ENCODE measurements around the gene LRRC47. TPM values are rescaled to one million over a fixed set of nuclear protein-coding genes. Genes with fewer than 3 reads are reported as not detected.

Gene LRRC47
- total RNA-seq, 1 experiment from 2014 or later: 65.1 TPM

DNA sequence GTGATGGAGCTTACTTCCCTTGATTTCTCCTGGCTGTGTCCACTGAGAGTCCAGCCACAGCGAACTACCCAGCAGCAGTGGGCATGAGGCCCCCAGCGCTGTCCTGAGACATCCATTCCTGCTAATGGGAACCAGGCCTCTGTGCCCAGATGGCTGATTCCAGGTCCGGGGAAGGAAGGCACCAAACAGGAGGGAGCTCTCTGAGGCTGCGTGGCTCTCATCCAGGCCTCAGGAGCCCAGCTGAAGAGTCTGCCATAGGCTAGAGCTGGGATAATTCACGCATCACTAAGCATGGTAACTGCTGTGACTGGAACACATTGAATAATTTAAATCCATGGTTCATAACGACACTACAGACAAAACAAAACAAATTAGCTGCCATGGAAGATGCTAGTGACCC is 24.7 kb upstream of the LRRC47 start:
- Mint-ChIP-seq H3K27ac (no peak overlapping the region; a peak in 1 of 7 replicates), H3K4me1 (0 out of 4 replicates have a peak, but pooled peaks cover 0 to 2% of the 10 kb centered on the region in 2 experiments), H3K4me3 (no peak overlapping the region), H3K27me3 (ENCODE audit: low read depth) (no peaks in the 10 kb centered on the region; the same call in 1 of the 2 replicates), H3K9me3 (no peaks in the 10 kb centered on the region), H3K36me3 (ENCODE audit: insufficient read depth in 1 of 3, low read depth in 3 of 3) (peaks cover 7 to 35% (median 17%) of the 10 kb centered on the region in 3 experiments; a peak in 6 of 7 replicates)
- no peak overlapping the region for H3K56ac ChIP-seq (ENCODE audit: insufficient read length, low read depth, low read length)
- no peaks in the 10 kb centered on the region for H3K79me2 ChIP-seq (ENCODE audit: insufficient read depth, low read length)
- H2BK5ac ChIP-seq (ENCODE audit: insufficient read length, low read length): no peak overlapping the region
- H2BK12ac ChIP-seq (ENCODE audit: insufficient read length, low read depth, low read length): no peak overlapping the region
- no peak overlapping the region for H4K8ac ChIP-seq (replicated peaks; ENCODE audit: insufficient read length, low read depth, low read length)
- no peak overlapping the region for H3K18ac ChIP-seq (ENCODE audit: insufficient read length, low read depth, low read length)
- no peaks in the 10 kb centered on the region for H4K20me1 ChIP-seq (ENCODE audit: control insufficient read depth, insufficient read depth, insufficient read length)
- H3K9me3 ChIP-seq (ENCODE audit: control insufficient read depth, low read depth, low read length): no peaks in the 10 kb centered on the region
- no peaks in the 10 kb centered on the region for H3K79me1 ChIP-seq (ENCODE audit: insufficient read depth, low read depth, low read length, poor library complexity, severe bottlenecking)
- no peak overlapping the region for H3K23ac ChIP-seq (ENCODE audit: insufficient read length, low read depth, low read length)
- no peaks in the 10 kb centered on the region for H3K23me2 ChIP-seq (ENCODE audit: insufficient read length, low read depth, low read length, poor library complexity, severe bottlenecking)
- H2BK15ac ChIP-seq (ENCODE audit: low read depth, low read length): no peak overlapping the region
- no peak overlapping the region for H3K9ac ChIP-seq (ENCODE audit: extremely low read depth, insufficient read length, low read length)
- H3K4ac ChIP-seq (ENCODE audit: low read depth, low read length): no peak overlapping the region
- WGBS (ENCODE audit: extremely low coverage, insufficient read length, low lambda C conversion rate): no CpG with 5 or more reads among the region's 6 CpGs
- no peak overlapping the region for H3K14ac ChIP-seq (ENCODE audit: insufficient read depth, low read length)
- no peak overlapping the region for H2AK5ac ChIP-seq (ENCODE audit: insufficient read length, low read length)
- no peak for TF ChIP-seq CTCF (conservative IDR thresholded peaks at IDR 0.05)
- no peak overlapping the region for H2AFZ ChIP-seq (ENCODE audit: low read length)
- no peak overlapping the region for H4K91ac ChIP-seq (ENCODE audit: insufficient read length, low read depth, low read length)
- no peak overlapping the region for H3K27ac ChIP-seq (ENCODE audit: insufficient read length, low read depth, low read length)
- DNase-seq: no peak
- H2BK20ac ChIP-seq (ENCODE audit: low read depth, low read length, poor library complexity, severe bottlenecking): no peak overlapping the region
- H3K4me1 ChIP-seq (ENCODE audit: insufficient read depth, low read length): no peaks in the 10 kb centered on the region
- H3K27me3 ChIP-seq (ENCODE audit: insufficient read depth, low read length): no peaks in the 10 kb centered on the region
- H4K5ac ChIP-seq (ENCODE audit: insufficient read length, low read depth, low read length): no peak overlapping the region
- H3K4me2 ChIP-seq (ENCODE audit: insufficient read depth, insufficient read length, low read length): no peak overlapping the region
- no peak overlapping the region for H3T11ph ChIP-seq (ENCODE audit: low read length)
- H2BK120ac ChIP-seq (ENCODE audit: low read depth, low read length, poor library complexity, severe bottlenecking): no peak overlapping the region
